AG09309 (cell line): ENCODE results near the gene NEDD4.

Source experiments
- DNase-seq: peaks from one replicate; pipeline ENCODE4 v3.0.0-alpha.2; 2010; ENCODE audit warnings: low read depth
- H3K4me3 ChIP-seq: 2 replicates; pipeline ENCODE4 v1.5.1; 2011; ENCODE audit warnings: mild to moderate bottlenecking, low read depth, low read length, moderate library complexity; ENCODE audit not compliant: control insufficient read depth
- TF ChIP-seq, protein P1 (sequence below): IDR thresholded peaks from 2 replicates; pipeline ENCODE4 v1.5.1; 2011; ENCODE audit warnings: mild to moderate bottlenecking, low read depth, low read length, inconsistent platforms; ENCODE audit not compliant: insufficient read depth, control insufficient read depth; ENCODE audit errors: missing control alignments

The NEDD4 gene

DNA sequence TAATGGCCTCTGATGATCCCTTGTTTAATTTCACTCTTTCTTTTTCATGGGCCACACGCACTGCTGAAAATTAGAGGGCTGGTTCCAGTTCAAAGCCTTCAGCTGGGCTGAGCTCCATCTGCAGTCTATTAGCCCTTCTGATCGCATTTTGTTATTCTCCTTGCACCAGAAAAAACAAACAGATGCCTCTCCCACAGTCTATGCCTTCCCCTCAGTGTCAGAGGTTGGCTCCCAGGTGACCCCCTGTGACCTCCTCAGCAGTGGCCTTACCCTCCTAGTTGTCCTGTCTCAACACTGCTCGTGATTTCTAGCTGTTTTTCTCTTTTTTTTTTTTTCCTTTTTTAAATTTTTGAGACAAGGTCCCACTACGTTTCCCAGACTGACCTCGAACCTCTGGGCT, 173.4 kb downstream of the NEDD4 start:
- H3K4me3 ChIP-seq, result no peak overlapping the region
- DNase-seq, result no peak
- TF ChIP-seq, protein P1, sequence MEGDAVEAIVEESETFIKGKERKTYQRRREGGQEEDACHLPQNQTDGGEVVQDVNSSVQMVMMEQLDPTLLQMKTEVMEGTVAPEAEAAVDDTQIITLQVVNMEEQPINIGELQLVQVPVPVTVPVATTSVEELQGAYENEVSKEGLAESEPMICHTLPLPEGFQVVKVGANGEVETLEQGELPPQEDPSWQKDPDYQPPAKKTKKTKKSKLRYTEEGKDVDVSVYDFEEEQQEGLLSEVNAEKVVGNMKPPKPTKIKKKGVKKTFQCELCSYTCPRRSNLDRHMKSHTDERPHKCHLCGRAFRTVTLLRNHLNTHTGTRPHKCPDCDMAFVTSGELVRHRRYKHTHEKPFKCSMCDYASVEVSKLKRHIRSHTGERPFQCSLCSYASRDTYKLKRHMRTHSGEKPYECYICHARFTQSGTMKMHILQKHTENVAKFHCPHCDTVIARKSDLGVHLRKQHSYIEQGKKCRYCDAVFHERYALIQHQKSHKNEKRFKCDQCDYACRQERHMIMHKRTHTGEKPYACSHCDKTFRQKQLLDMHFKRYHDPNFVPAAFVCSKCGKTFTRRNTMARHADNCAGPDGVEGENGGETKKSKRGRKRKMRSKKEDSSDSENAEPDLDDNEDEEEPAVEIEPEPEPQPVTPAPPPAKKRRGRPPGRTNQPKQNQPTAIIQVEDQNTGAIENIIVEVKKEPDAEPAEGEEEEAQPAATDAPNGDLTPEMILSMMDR, result no peak

DNA sequence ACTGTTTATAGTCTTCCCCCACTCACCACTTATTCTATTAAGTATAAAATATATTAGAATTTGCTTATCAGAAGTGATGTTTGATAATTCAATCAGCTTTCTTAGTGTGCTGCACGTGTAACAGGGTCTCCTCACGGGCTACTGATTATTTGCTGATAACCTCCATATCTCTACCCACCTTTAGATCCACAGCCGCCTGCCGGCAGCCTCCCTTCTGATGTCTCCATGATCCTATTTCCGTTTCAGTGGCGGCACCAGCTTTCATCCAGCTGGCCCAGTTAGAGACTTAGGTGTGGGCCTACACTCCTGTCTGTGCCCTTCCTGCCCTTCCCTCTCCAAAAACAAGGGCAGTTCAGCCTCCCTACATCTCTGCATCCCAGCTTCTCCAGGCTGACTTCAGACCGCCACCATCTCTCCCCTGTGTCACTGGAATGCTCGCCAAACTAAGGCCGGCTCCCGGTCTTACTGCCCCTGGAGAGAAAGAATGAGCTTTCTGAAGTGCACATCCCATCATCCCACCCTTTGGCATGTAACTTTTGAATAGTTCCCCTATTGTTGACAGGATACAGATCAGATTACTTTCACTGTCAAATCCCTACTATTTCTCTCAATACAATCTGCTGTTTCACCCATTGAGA, 173.9 kb downstream of the NEDD4 start:
- H3K4me3 ChIP-seq, result no peak overlapping the region
- TF ChIP-seq, protein P1, result no peak
- DNase-seq, result no peak

DNA sequence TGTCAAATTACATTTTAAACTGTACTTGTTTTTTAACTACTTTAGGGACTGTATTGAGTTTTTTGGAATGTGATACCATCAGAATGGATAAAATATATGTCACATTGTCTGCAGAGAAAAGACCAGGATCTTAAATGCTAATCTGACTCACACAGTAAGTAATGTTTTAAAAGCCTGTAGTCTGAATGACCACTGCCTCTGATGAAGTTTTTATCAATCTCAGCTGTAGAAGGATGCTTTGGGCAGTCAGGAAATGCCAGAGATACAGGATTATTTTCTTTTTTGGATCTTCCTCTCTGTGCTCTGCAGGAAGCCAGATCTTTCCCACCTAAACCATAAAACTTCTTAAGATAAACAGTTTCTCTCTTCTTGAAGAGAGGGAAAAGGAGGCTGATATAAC, 177.4 kb downstream of the NEDD4 start:
- peak; percentile 28 for DNase-seq
- H3K4me3 ChIP-seq, result no peak overlapping the region
- TF ChIP-seq, protein P1, result no peak

DNA sequence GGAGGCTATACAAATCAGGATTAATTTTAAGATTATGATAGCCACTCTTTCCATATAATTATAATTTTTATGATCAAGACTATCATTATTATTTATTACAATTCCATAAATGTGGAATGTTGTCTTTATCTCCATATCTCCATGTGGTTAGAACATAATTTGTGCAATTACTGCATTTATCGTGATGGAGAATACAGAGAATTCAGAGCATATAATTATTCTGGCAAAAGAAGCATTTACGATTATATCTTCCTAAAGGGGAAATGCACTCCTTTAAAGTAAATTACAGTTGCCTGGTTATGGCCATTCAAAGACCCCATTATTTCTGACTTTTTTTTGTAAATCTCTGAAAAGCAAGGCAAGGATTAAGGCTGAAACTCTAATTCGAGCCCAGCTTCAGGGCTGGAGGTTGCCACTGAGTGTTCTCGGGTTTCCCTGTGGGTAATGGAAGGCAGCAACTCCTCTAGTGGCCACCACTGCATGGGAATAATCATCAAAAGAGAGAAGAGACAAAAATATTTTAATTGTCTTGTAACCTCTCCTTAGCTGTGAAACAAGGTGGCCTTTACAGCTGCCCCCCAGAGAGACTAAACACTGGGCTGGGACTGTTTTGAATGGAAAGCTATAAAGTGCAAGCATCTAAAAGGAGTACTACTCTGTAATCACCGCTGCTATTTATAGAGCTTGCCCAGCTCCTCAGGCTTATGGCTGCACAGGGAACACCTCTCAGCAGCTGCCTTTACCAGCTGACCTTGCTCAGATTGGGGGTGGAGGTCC, 190.6 kb downstream of the NEDD4 start:
- TF ChIP-seq, protein P1, result no peak
- no peak for DNase-seq
- no peak overlapping the region for H3K4me3 ChIP-seq

DNA sequence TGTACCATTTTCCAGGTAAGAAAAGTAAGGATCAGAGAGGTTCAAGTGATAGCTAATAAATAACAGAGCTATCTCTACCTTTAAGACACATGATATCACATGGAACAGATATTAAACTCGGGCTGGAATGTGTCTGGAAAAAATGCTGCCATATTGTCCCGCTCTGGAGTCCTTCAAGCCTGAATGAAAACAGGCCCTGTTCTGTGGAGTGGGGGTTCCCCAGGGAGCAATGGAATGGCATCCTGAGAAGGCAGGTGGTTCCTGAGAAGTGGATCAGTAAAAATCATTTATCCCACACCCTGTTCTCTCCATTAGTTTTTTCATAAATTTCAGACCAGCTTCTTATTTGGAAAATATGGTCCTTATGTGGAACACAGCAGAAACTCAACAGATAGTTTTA, 193.2 kb downstream of the NEDD4 start:
- H3K4me3 ChIP-seq, result no peak overlapping the region
- TF ChIP-seq, protein P1, result no peak
- DNase-seq, result no peak

DNA sequence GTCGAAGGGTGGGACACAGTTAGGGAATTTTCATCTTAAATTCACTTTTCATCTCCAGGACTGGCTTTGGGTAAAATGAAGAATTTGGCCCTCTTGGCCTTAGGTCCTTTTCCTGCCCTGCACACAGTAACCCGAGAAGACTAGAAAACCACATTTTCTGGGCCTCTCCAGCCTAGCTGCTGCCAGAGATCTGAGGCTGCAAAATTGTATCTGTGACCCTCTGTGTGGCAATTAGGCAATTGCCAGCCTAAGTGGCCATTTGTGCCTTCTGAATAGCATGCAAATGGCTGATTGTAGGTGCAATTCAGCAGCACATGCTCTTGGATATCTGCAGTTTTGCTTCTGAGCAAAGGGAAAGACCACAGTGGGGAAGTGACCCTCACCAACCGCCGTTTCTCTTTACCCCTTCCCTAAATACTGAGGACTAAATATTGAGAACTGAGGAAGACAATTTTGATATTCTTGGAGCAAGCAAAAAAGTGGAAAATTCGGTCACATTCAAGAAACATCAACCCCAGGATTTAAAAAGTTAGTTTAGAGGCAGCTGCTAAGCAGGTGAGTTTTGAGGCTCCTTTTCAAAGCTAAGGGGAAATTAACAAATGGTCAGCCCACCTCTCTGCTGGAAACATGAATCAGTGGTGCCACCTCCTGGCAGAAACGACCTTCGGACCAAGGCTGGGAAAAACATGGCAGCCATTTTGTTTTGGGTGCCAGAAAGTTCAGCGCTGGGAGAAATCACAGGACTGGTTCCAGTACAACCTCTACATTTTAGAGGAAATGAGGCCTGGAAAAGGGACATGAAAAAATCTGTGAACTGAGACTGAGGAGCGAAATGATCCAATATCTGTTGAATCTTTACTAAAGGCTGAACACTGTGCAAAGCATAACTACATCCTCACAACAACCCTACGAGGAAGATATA, 193.9 kb downstream of the NEDD4 start:
- no peak overlapping the region for H3K4me3 ChIP-seq
- TF ChIP-seq, protein P1, result peak; percentile 71
- no peak for DNase-seq
